Hepatocyte (in vitro differentiated cells): ENCODE data around the gene CENPP. TPM values are rescaled to one million over a fixed set of nuclear protein-coding genes. Genes with fewer than 3 reads are reported as not detected.

Source experiments
- DNase-seq: peaks from one replicate; pipeline ENCODE4 v3.0.0-alpha.2; 2016; ENCODE audit warnings: low spot score
- H2AFZ ChIP-seq: fragments of 200-600 bp; sonication (generic); 2 replicates; pipeline ENCODE4 v1.6.0; 2016; ENCODE audit warnings: antibody characterized with exemption, mild to moderate bottlenecking
- H3K27ac ChIP-seq: fragments of 200-600 bp; sonication (generic); 2 replicates; pipeline ENCODE4 v1.5.1; 2016; ENCODE audit warnings: mild to moderate bottlenecking
- H3K27me3 ChIP-seq: fragments of 200-600 bp; sonication (generic); 2 replicates; pipeline ENCODE4 v1.6.1; 2016
- H3K36me3 ChIP-seq: fragments of 200-600 bp; sonication (generic); replicated peaks from 2 replicates; pipeline ENCODE4 v1.5.1; 2016; ENCODE audit warnings: low read depth; ENCODE audit not compliant: insufficient read depth
- H3K4me1 ChIP-seq: fragments of 200-600 bp; sonication (generic); 2 replicates; pipeline ENCODE4 v1.5.1; 2016; ENCODE audit warnings: mild to moderate bottlenecking, moderate library complexity; ENCODE audit not compliant: insufficient read depth
- H3K4me2 ChIP-seq: fragments of 200-600 bp; sonication (generic); 2 replicates; pipeline ENCODE4 v1.6.0; 2016
- H3K4me3 ChIP-seq: fragments of 200-600 bp; sonication (generic); 2 replicates; pipeline ENCODE4 v1.5.1; 2016; ENCODE audit warnings: mild to moderate bottlenecking
- H3K79me2 ChIP-seq: fragments of 200-600 bp; sonication (generic); 2 replicates; pipeline ENCODE4 v1.6.0; 2017; ENCODE audit warnings: mild to moderate bottlenecking
- H3K9me2 ChIP-seq: fragments of 200-600 bp; sonication (generic); replicated peaks from 2 replicates; pipeline ENCODE4 v1.6.0; 2017; ENCODE audit warnings: mild to moderate bottlenecking; ENCODE audit not compliant: insufficient read depth
- H3K9me3 ChIP-seq: fragments of 200-600 bp; sonication (generic); 2 replicates; pipeline ENCODE4 v1.5.1; 2016; ENCODE audit warnings: low read depth, mild to moderate bottlenecking
- H4K20me1 ChIP-seq: fragments of 200-600 bp; sonication (generic); 2 replicates; pipeline ENCODE4 v1.6.0; 2016; ENCODE audit warnings: mild to moderate bottlenecking; ENCODE audit not compliant: insufficient read depth, poor library complexity, severe bottlenecking
- CTCF ChIP-seq: fragments of 200-600 bp; sonication (generic); IDR thresholded peaks from 2 replicates; pipeline ENCODE4 v1.5.1; 2016; ENCODE audit warnings: antibody characterized with exemption, mild to moderate bottlenecking; ENCODE audit not compliant: poor library complexity
- EZH2 ChIP-seq: fragments of 200-600 bp; sonication (generic); IDR thresholded peaks from 2 replicates; pipeline ENCODE4 v1.6.1; 2016; ENCODE audit warnings: antibody characterized with exemption, mild to moderate bottlenecking, borderline replicate concordance
- EZH2phosphoT487 ChIP-seq: fragments of 200-600 bp; sonication (generic); IDR thresholded peaks from one replicate; pipeline ENCODE4 v1.6.1; 2018; ENCODE audit warnings: antibody characterized with exemption, mild to moderate bottlenecking, low read depth, moderate library complexity; ENCODE audit not compliant: unreplicated experiment, severe bottlenecking
- WGBS: methylation state at CpG from one replicate; pipeline ENCODE4 v1.1.6; 2016; ENCODE audit warnings: low lambda C conversion rate; ENCODE audit errors: missing lambda C conversion rate; 5-methylcytosine and 5-hydroxymethylcytosine counted together
- polyA plus RNA-seq: library from polyadenylated mRNA; unstranded; fragments of >200 nt; fragmentation: Nextera tagmentation; extraction: Ambion mirVana; gene quantifications from 2 replicates; pipeline ENCODE4 v1.2.1, GENCODE V29; 2016
- total RNA-seq: library from RNA; depleted of rRNA; stranded (reverse); fragments of >200 nt; gene quantifications from 2 replicates; pipeline ENCODE4 v1.2.3, GENCODE V29; 2014

The CENPP gene
- total and polyA plus RNA-seq, 2 experiments from 2014 or later, result 5.1 to 5.9 TPM

GRCh38 chr9:92576175-92576574, 250.4 kb downstream of the CENPP start:
- Histone ChIP-seq H3K27ac (no peak overlapping the region), H3K36me3 (no peaks in the 10 kb centered on the region), H3K4me1 (no peaks in the 10 kb centered on the region), H3K4me2 (no peak overlapping the region), H4K20me1 (no peaks in the 10 kb centered on the region), H3K9me2 (no peaks in the 10 kb centered on the region), H3K4me3 (no peak overlapping the region), H2AFZ (no peak overlapping the region), H3K27me3 (no peaks in the 10 kb centered on the region), H3K9me3 (no peaks in the 10 kb centered on the region), H3K79me2 (no peaks in the 10 kb centered on the region)
- DNase-seq, result no peak
- no peak for TF ChIP-seq EZH2phosphoT487
- no peak for TF ChIP-seq CTCF
- TF ChIP-seq EZH2, result no peak
- 84% methylated on average over 1 of the region's 1 CpG for WGBS

GRCh38 chr9:92589923-92590322, 264.2 kb downstream of the CENPP start:
- peak overlapping the region; percentile 25 for H3K27ac ChIP-seq
- no peaks in the 10 kb centered on the region for H3K9me2 ChIP-seq
- H3K27me3 ChIP-seq, result no peaks in the 10 kb centered on the region
- H3K9me3 ChIP-seq, result no peaks in the 10 kb centered on the region
- H3K79me2 ChIP-seq, result no peaks in the 10 kb centered on the region
- DNase-seq, result no peak
- peaks cover 6% of the 10 kb centered on the region for H3K4me1 ChIP-seq
- TF ChIP-seq EZH2phosphoT487 (no peak), CTCF (no peak), EZH2 (no peak)
- no peaks in the 10 kb centered on the region for H3K36me3 ChIP-seq
- H3K4me2 ChIP-seq, result peak overlapping the region; percentile 5
- no peak overlapping the region for H2AFZ ChIP-seq
- WGBS, result 76% methylated on average over 1 of the region's 1 CpG
- no peaks in the 10 kb centered on the region for H4K20me1 ChIP-seq
- H3K4me3 ChIP-seq, result no peak overlapping the region

GRCh38 chr9:92590377-92590776, 264.6 kb downstream of the CENPP start:
- DNase-seq, result peak; percentile 35
- Histone ChIP-seq H3K27ac (peak overlapping the region; percentile 25), H2AFZ (no peak overlapping the region), H4K20me1 (no peaks in the 10 kb centered on the region), H3K4me3 (no peak overlapping the region), H3K79me2 (no peaks in the 10 kb centered on the region), H3K9me3 (no peaks in the 10 kb centered on the region), H3K4me2 (peak overlapping the region; percentile 17), H3K4me1 (peaks cover 6% of the 10 kb centered on the region), H3K27me3 (no peaks in the 10 kb centered on the region), H3K9me2 (no peaks in the 10 kb centered on the region), H3K36me3 (no peaks in the 10 kb centered on the region)
- TF ChIP-seq EZH2phosphoT487 (no peak), CTCF (no peak), EZH2 (no peak)
- 53% methylated on average over 3 of the region's 3 CpGs for WGBS

GRCh38 chr9:92592537-92592936, 266.8 kb downstream of the CENPP start:
- no peaks in the 10 kb centered on the region for H4K20me1 ChIP-seq
- no peaks in the 10 kb centered on the region for H3K9me3 ChIP-seq
- no peak overlapping the region for H3K4me3 ChIP-seq
- peaks cover 6% of the 10 kb centered on the region for H3K4me1 ChIP-seq
- no peaks in the 10 kb centered on the region for H3K27me3 ChIP-seq
- DNase-seq, result no peak
- H3K9me2 ChIP-seq, result no peaks in the 10 kb centered on the region
- 90% methylated on average over 1 of the region's 1 CpG for WGBS
- H3K27ac ChIP-seq, result no peak overlapping the region
- H3K4me2 ChIP-seq, result no peak overlapping the region
- H2AFZ ChIP-seq, result no peak overlapping the region
- no peaks in the 10 kb centered on the region for H3K79me2 ChIP-seq
- TF ChIP-seq CTCF (no peak), EZH2 (no peak), EZH2phosphoT487 (no peak)
- H3K36me3 ChIP-seq, result no peaks in the 10 kb centered on the region
